GM12878 (cell line): ENCODE measurements around the gene IQCH. TPM values are rescaled to one million over a fixed set of nuclear protein-coding genes. Genes with fewer than 3 reads are reported as not detected.

Source experiments
- ATAC-seq: fragments of 200-7000 bp; cut with Tn5 transposase; 3 replicates; pipeline ENCODE4 v1.9.1; 2020; ENCODE audit warnings: mild to moderate bottlenecking, moderate library complexity
- BruUV-seq: library from RNA; stranded (reverse); fragments of 400-500 nt; replicated peaks from 2 replicates; lab custom pipeline; 2021; lab: Mats Ljungman, UMichigan
- CTCF ChIA-PET: fragments of 300-600 bp; sonication (Branson Sonifier 250); formaldehyde crosslinking; extraction: SDS; loops from one replicate; lab custom pipeline; 2021; ENCODE audit warnings: inconsistent platforms; lab: Yijun Ruan, JAX
- POLR2A ChIA-PET: fragments of 350-600 bp; formaldehyde crosslinking; extraction: SDS; loops from one replicate; lab custom pipeline; 2021; ENCODE audit warnings: inconsistent platforms; lab: Charles Lee
- RAD21 ChIA-PET: fragments of 300-600 bp; sonication (Branson Sonifier 250); formaldehyde crosslinking; loops from one replicate; lab custom pipeline; 2023; ENCODE audit warnings: antibody characterized with exemption; ENCODE audit not compliant: unreplicated experiment; lab: Charles Lee
- SMC1A ChIA-PET: fragments of 300-600 bp; sonication (Branson Sonifier 250); formaldehyde crosslinking; loops from one replicate; lab custom pipeline; 2023; ENCODE audit not compliant: unreplicated experiment, uncharacterized antibody; lab: Charles Lee
- DNase-seq: peaks from one replicate; pipeline ENCODE4 v3.0.0-alpha.2; 2011; ENCODE audit warnings: low read depth, low spot score
- FAIRE-seq: peaks from 3 replicates; lab custom pipeline; 2011; peaks lifted over from hg19 to GRCh38; lab: Jason Lieb, UNC
- H2AFZ ChIP-seq: 2 replicates; pipeline ENCODE4 v1.6.0; 2011; ENCODE audit warnings: low read depth, low read length, control low read depth; ENCODE audit not compliant: control insufficient read depth
- H3K27ac ChIP-seq: 2 replicates; pipeline ENCODE4 v1.5.1; 2011; ENCODE audit warnings: control low read depth; ENCODE audit not compliant: control insufficient read depth, insufficient read depth
- H3K27me3 ChIP-seq, 2 experiments: replicated peaks in 1 of 2; 2 replicates each; pipeline versions ENCODE4 v1.6.0 to v1.6.1; 2011; ENCODE audit warnings: low read length in 1 of 2; ENCODE audit not compliant: control insufficient read depth in 2 of 2, insufficient read depth in 2 of 2
- H3K36me3 ChIP-seq, 2 experiments: 2 replicates each; pipeline ENCODE4 v1.5.1; 2011; ENCODE audit warnings: low read length in 1 of 2; ENCODE audit not compliant: control insufficient read depth in 2 of 2, insufficient read depth in 2 of 2
- H3K4me1 ChIP-seq: 2 replicates; pipeline ENCODE4 v1.6.1; 2011; ENCODE audit warnings: mild to moderate bottlenecking, low read length, moderate library complexity, mixed read lengths; ENCODE audit not compliant: control insufficient read depth, insufficient read depth
- H3K4me2 ChIP-seq: 2 replicates; pipeline ENCODE4 v1.6.0; 2011; ENCODE audit warnings: control low read depth; ENCODE audit not compliant: control insufficient read depth, insufficient read depth
- H3K4me3 ChIP-seq: fragments of 200-600 bp; sonication (generic); 2 replicates; pipeline ENCODE4 v1.5.1; 2016
- H3K79me2 ChIP-seq: 2 replicates; pipeline ENCODE4 v1.6.0; 2011; ENCODE audit warnings: low read length; ENCODE audit not compliant: control insufficient read depth, insufficient read depth
- H3K9ac ChIP-seq: 2 replicates; pipeline ENCODE4 v1.8.0; 2011; ENCODE audit warnings: low read length, control low read depth, mixed read lengths; ENCODE audit not compliant: control insufficient read depth, insufficient read depth
- H3K9me3 ChIP-seq: replicated peaks from 3 replicates; pipeline ENCODE4 v1.5.1; 2011; ENCODE audit warnings: mild to moderate bottlenecking, low read length; ENCODE audit not compliant: control insufficient read depth, insufficient read depth
- H4K20me1 ChIP-seq: 2 replicates; pipeline ENCODE4 v1.6.0; 2011; ENCODE audit not compliant: control insufficient read depth, insufficient read depth
- BHLHE40 ChIP-seq, 2 experiments: fragments of 450-650 bp in 1 of 2; IDR thresholded peaks; 2 replicates each; pipeline ENCODE4 v1.6.1; 2011 to 2017; ENCODE audit warnings: low read depth in 2 of 2, borderline replicate concordance in 1 of 2, improper control_type of control experiment in 1 of 2, low read length in 1 of 2, mild to moderate bottlenecking in 1 of 2
- EGR1 ChIP-seq, 2 experiments: IDR thresholded peaks; 1 replicate in 1 of 2; 2 replicates in 1 of 2; pipeline ENCODE4 v1.6.1; 2011 to 2012; ENCODE audit warnings: low read depth in 2 of 2, low read length in 2 of 2, borderline replicate concordance in 1 of 2, mild to moderate bottlenecking in 1 of 2, moderate library complexity in 1 of 2
- ETV6 ChIP-seq, 2 experiments: fragments of 450-650 bp in 1 of 2; IDR thresholded peaks in 1 of 2; conservative IDR thresholded peaks in 1 of 2; 2 replicates each; pipeline ENCODE4 v1.6.1; 2014; ENCODE audit warnings: antibody characterized with exemption in 1 of 2, borderline replicate concordance in 1 of 2, low read depth in 1 of 2, mild to moderate bottlenecking in 1 of 2, moderate library complexity in 1 of 2
- GABPA ChIP-seq: IDR thresholded peaks from 2 replicates; pipeline ENCODE4 v1.6.1; 2014; ENCODE audit warnings: antibody characterized with exemption, low read depth, mild to moderate bottlenecking, inconsistent platforms
- HDAC6 ChIP-seq: fragments of 200-600 bp; sonication (generic); IDR thresholded peaks from one replicate; pipeline ENCODE4 v1.8.0; 2017; ENCODE audit warnings: antibody characterized with exemption; ENCODE audit not compliant: unreplicated experiment
- IRF5 ChIP-seq: fragments of 450-650 bp; IDR thresholded peaks from 2 replicates; pipeline ENCODE4 v1.6.1; 2017; ENCODE audit warnings: borderline replicate concordance
- MAX ChIP-seq: IDR thresholded peaks from 2 replicates; pipeline ENCODE4 v1.6.1; 2012; ENCODE audit warnings: low read depth, low read length, improper control_type of control experiment
- WRNIP1 ChIP-seq: IDR thresholded peaks from 2 replicates; pipeline ENCODE4 v1.6.1; 2011; ENCODE audit warnings: low read depth, low read length, improper control_type of control experiment, borderline replicate concordance
- WGBS: methylation state at CpG from one replicate; pipeline ENCODE4 v1.1.6; 2016; ENCODE audit warnings: low lambda C conversion rate; ENCODE audit not compliant: insufficient replicate concordance, insufficient coverage; ENCODE audit errors: missing lambda C conversion rate; 5-methylcytosine and 5-hydroxymethylcytosine counted together
- in situ Hi-C: fragments of 300-500 bp; cut with MboI; formaldehyde crosslinking; loops from 9 replicates; pipeline ENCODE4 v1.14.3; 2018; ENCODE audit warnings: mixed read lengths
- intact Hi-C: fragments of 100-400 bp; cut with micrococcal nuclease; formaldehyde crosslinking; loops from one replicate; pipeline ENCODE4 v1.14.2; 2022; ENCODE audit not compliant: unreplicated experiment
- polyA plus RNA-seq, 11 experiments: library from polyadenylated mRNA; depleted of rRNA in 4 of 11; unstranded in 6 of 11; stranded (reverse) in 5 of 11; fragments of >200 nt; fragmentation: Nextera tagmentation in 4 of 11; fragmentation: Illumina TruSeq in 1 of 11; extraction: Ambion mirVana in 4 of 11; extraction: Trizol in 1 of 11; gene quantifications; 1 replicate in 1 of 11; 2 replicates in 10 of 11; pipeline versions ENCODE4 v1.2.1 to v1.2.3, GENCODE V29; 2011 to 2016; ENCODE audit warnings: inconsistent platforms in 2 of 11, missing spikeins in 2 of 11, low read depth in 1 of 11
- total RNA-seq, 4 experiments: library from RNA; depleted of rRNA in 3 of 4; stranded (reverse); fragments of >200 nt in 3 of 4; fragmentation: Illumina TruSeq in 1 of 4; extraction: Trizol in 1 of 4; gene quantifications; 2 replicates each; pipeline versions ENCODE4 v1.2.1 to v1.2.3, GENCODE V29; 2013 to 2021
- TF ChIP-seq, protein P1 (sequence below): fragments of 150-350 bp; IDR thresholded peaks from 2 replicates; pipeline ENCODE4 v1.6.1; 2014; ENCODE audit warnings: mild to moderate bottlenecking, low read depth, low read length

The IQCH gene
- total and polyA plus RNA-seq, 10 of the 15 experiments (the other 5 are each of a cell fraction or from before 2014, with no cell fraction given): 0.29 to 1.3 (median 0.99) TPM

- Histone ChIP-seq H3K27ac (no peak overlapping the region), H3K36me3 (peaks cover 0 to 6% of the 10 kb centered on the region in 2 experiments; a peak in 1 of 4 replicates), H4K20me1 (no peaks in the 10 kb centered on the region), H3K27me3 (no peaks in the 10 kb centered on the region), H3K4me1 (0 out of 2 replicates have a peak, but pooled peaks cover 3% of the 10 kb centered on the region), H3K4me3 (no peak overlapping the region), H3K9ac (no peak overlapping the region), H3K79me2 (no peaks in the 10 kb centered on the region; the same call in 1 of the 2 replicates), H3K4me2 (no peak overlapping the region), H3K9me3 (no peaks in the 10 kb centered on the region), H2AFZ (no peak overlapping the region)
- SMC1A ChIA-PET: interaction anchor here (0.6 to 1.4 kb wide), 4 partner anchors 9 to 539 kb away, joined by 3 to 4 read pairs (median 3); no protein-coding TSS in a partner anchor
- TF ChIP-seq IRF5 (no peak), BHLHE40 (IDR thresholded peaks at IDR 0.05; ENCODE audit: borderline replicate concordance in 1 of 2, low read depth in 2 of 2, low read length in 1 of 2) (no peak)
- CTCF ChIA-PET: interaction anchor here (0.6 to 1.6 kb wide), 3 partner anchors 9 to 713 kb away, joined by 3 to 7 read pairs (median 4); no protein-coding TSS in a partner anchor
- DNase-seq (no peak), ATAC-seq (no peak), FAIRE-seq (no peak)
- in situ Hi-C loops: no loop called here
- POLR2A ChIA-PET: interaction anchor here (1.0 kb wide), 1 partner anchor 19 kb away, joined by 4 read pairs; no protein-coding TSS in a partner anchor
- no TSS peak for BruUV-seq
- RAD21 ChIA-PET: interaction anchor here (1.5 kb wide), 1 partner anchor 317 kb away, joined by 3 read pairs; no protein-coding TSS in a partner anchor
- intact Hi-C loops: no loop called here
- WGBS: 96% methylated on average over 3 of the region's 3 CpGs
Observed at GRCh38 chr15:67515090-67515489, 260.5 kb downstream of the IQCH start.

DNA sequence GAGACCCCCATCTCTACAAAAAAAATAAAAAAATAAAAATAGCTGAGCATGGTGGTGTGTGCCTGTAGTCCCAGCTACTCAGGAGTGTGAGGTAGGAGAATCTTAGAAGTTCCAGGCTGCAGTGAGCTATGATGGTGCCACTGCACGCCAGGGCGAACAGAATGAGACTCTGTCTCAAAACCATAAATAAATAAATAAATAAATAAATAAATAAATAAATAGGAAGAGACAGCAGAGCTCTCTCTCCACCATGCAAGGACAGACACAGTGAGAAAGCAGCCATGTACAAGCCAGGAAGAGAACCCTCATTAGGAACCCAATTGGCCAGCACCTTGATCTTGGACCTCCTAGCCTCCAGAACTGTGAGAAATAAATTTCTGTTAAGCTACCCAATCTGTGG lies 261.0 kb downstream of the IQCH start:
- Histone ChIP-seq H3K9me3 (no peaks in the 10 kb centered on the region), H3K36me3 (peaks cover 0 to 6% of the 10 kb centered on the region in 2 experiments; a peak in 1 of 4 replicates), H3K79me2 (peaks cover 2% of the 10 kb centered on the region; the same call in 1 of the 2 replicates), H3K27ac (no peak overlapping the region), H3K9ac (no peak overlapping the region), H3K4me1 (0 out of 2 replicates have a peak, but pooled peaks cover 3% of the 10 kb centered on the region), H3K4me2 (no peak overlapping the region), H4K20me1 (no peaks in the 10 kb centered on the region), H2AFZ (no peak overlapping the region), H3K27me3 (no peaks in the 10 kb centered on the region), H3K4me3 (no peak overlapping the region)
- ChIA-PET POLR2A (interaction anchor here (1.0 kb wide), 1 partner anchor 20 kb away, joined by 4 read pairs; no protein-coding TSS in a partner anchor), SMC1A (interaction anchor here (0.9 to 1.4 kb wide), 4 partner anchors 9 to 14 kb away, joined by 3 to 4 read pairs (median 4); no protein-coding TSS in a partner anchor), CTCF (interaction anchor here (0.9 to 1.6 kb wide), 2 partner anchors 9 to 65 kb away, joined by 3 to 7 read pairs; no protein-coding TSS in a partner anchor), RAD21 (interaction anchor here (1.5 kb wide), 1 partner anchor 316 kb away, joined by 3 read pairs; no protein-coding TSS in a partner anchor)
- BruUV-seq: no TSS peak
- ATAC-seq (no peak), FAIRE-seq (no peak), DNase-seq (no peak)
- intact Hi-C loops: no loop called here
- WGBS: 92% methylated on average over 2 of the region's 2 CpGs
- in situ Hi-C loops: no loop called here
- no peak for TF ChIP-seq GABPA
- no peak for TF ChIP-seq MAX
- no peak for TF ChIP-seq ETV6 (conservative IDR thresholded peaks at IDR 0.05 in 1 of 2, IDR thresholded peaks at IDR 0.05 in 1 of 2; ENCODE audit: borderline replicate concordance in 1 of 2, low read depth in 1 of 2)
- TF ChIP-seq WRNIP1: no peak
- TF ChIP-seq IRF5: no peak
- no peak for TF ChIP-seq EGR1 (IDR thresholded peaks at IDR 0.05; ENCODE audit: borderline replicate concordance in 1 of 2, low read depth in 2 of 2, low read length in 2 of 2)
- TF ChIP-seq, protein P1, sequence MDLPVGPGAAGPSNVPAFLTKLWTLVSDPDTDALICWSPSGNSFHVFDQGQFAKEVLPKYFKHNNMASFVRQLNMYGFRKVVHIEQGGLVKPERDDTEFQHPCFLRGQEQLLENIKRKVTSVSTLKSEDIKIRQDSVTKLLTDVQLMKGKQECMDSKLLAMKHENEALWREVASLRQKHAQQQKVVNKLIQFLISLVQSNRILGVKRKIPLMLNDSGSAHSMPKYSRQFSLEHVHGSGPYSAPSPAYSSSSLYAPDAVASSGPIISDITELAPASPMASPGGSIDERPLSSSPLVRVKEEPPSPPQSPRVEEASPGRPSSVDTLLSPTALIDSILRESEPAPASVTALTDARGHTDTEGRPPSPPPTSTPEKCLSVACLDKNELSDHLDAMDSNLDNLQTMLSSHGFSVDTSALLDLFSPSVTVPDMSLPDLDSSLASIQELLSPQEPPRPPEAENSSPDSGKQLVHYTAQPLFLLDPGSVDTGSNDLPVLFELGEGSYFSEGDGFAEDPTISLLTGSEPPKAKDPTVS: no peak
- TF ChIP-seq HDAC6: no peak
